Natural killer cell (primary cell): ENCODE data around the gene CNTNAP1. TPM values are rescaled to one million over a fixed set of nuclear protein-coding genes. Genes with fewer than 3 reads are reported as not detected.
A peak's percentile ranks its signal among the peaks of the same experiment; 100 is the strongest.

ENCODE experiments used
- ATAC-seq, 3 donors: fragments of 150-1000 bp in 2 of 3; fragments of 200-7000 bp in 1 of 3; cut with Tn5 transposase; 1 replicate in 1 of 3; 2 replicates in 2 of 3; pipeline ENCODE4 v1.10.0; 2021; ENCODE audit warnings: mild to moderate bottlenecking in 2 of 3, moderate library complexity in 2 of 3
- DNase-seq, 2 donors: peaks; one replicate each; pipeline versions ENCODE4 v3.0.0 to v3.0.0-alpha.2; 2013 to 2021; ENCODE audit warnings: mixed read lengths in 1 of 2
- H3K27ac ChIP-seq: one replicate; pipeline ENCODE4 v1.5.1; 2013; ENCODE audit warnings: mild to moderate bottlenecking, low read length
- H3K27me3 ChIP-seq: one replicate; pipeline ENCODE4 v1.6.1; 2013; ENCODE audit warnings: low read length; ENCODE audit not compliant: control insufficient read depth, insufficient read depth
- H3K36me3 ChIP-seq: one replicate; pipeline ENCODE4 v1.6.1; 2013; ENCODE audit warnings: low read length; ENCODE audit not compliant: control insufficient read depth, insufficient read depth
- H3K4me1 ChIP-seq: one replicate; pipeline ENCODE4 v1.6.1; 2013; ENCODE audit warnings: low read length; ENCODE audit not compliant: control insufficient read depth, insufficient read depth
- H3K4me3 ChIP-seq: one replicate; pipeline ENCODE4 v1.5.1; 2013; ENCODE audit warnings: low read length
- H3K9me3 ChIP-seq: one replicate; pipeline ENCODE4 v1.6.1; 2013; ENCODE audit warnings: low read length; ENCODE audit not compliant: control insufficient read depth, insufficient read depth
- H3K27ac Mint-ChIP-seq, 2 donors: one replicate each; pipeline ENCODE4 v1.8.0; 2022; ENCODE audit warnings: mild to moderate bottlenecking in 2 of 2, mixed read lengths in 2 of 2, moderate library complexity in 1 of 2
- H3K27me3 Mint-ChIP-seq, 2 donors: one replicate each; pipeline ENCODE4 v1.8.0; 2022; ENCODE audit warnings: low read depth in 2 of 2, mixed read lengths in 2 of 2
- H3K36me3 Mint-ChIP-seq: one replicate; pipeline ENCODE4 v1.8.0; 2022; ENCODE audit warnings: mixed read lengths
- H3K4me1 Mint-ChIP-seq, 2 donors: one replicate each; pipeline ENCODE4 v1.8.0; 2022; ENCODE audit warnings: mixed read lengths in 2 of 2
- H3K4me3 Mint-ChIP-seq: one replicate; pipeline ENCODE4 v1.8.0; 2022; ENCODE audit warnings: mild to moderate bottlenecking, moderate library complexity, mixed read lengths
- H3K9me3 Mint-ChIP-seq, 2 donors: one replicate each; pipeline ENCODE4 v1.8.0; 2022; ENCODE audit warnings: mixed read lengths in 2 of 2
- CTCF ChIP-seq: fragments of 200-600 bp; IDR thresholded peaks from one replicate; pipeline ENCODE4 v1.8.0; 2022; ENCODE audit warnings: antibody characterized with exemption
- WGBS: methylation state at CpG from one replicate; pipeline ENCODE4 v1.1.7; 2013; ENCODE audit warnings: missing lambda C conversion rate; ENCODE audit not compliant: insufficient coverage; 5-methylcytosine and 5-hydroxymethylcytosine counted together
- intact Hi-C: fragments of 100-400 bp; cut with micrococcal nuclease; formaldehyde crosslinking; loops from one replicate; pipeline ENCODE4 v1.14.2; 2022
- total RNA-seq, 4 donors: library from RNA; stranded (reverse); fragments of 120-200 nt in 1 of 4; gene quantifications; one replicate each; pipeline versions ENCODE4 v1.2.3 to v1.2.4, GENCODE V29; 2013 to 2022

The CNTNAP1 gene
- total RNA-seq, 3 donors from 2014 or later (not counting 1 experiment from before 2014, with no cell fraction given): 0.33 to 0.85 (median 0.39) TPM

GRCh38 chr17:42670789-42671657, 11.3 kb upstream of the CNTNAP1 start:
- peaks cover 11 to 37% of the 10 kb centered on the region in 2 donors for H3K4me1 Mint-ChIP-seq
- Histone ChIP-seq H3K4me1 (peaks cover 37% of the 10 kb centered on the region), H3K27ac (no peak overlapping the region), H3K27me3 (peaks cover 44% of the 10 kb centered on the region), H3K36me3 (no peaks in the 10 kb centered on the region), H3K4me3 (no peak overlapping the region), H3K9me3 (no peaks in the 10 kb centered on the region)
- no peak for TF ChIP-seq CTCF
- peaks cover 15 to 43% of the 10 kb centered on the region in 2 donors for H3K27me3 Mint-ChIP-seq
- H3K9me3 Mint-ChIP-seq: no peaks in the 10 kb centered on the region
- H3K27ac Mint-ChIP-seq: peak overlapping the region in 1 of 2 donors; percentile 35
- H3K36me3 Mint-ChIP-seq: no peaks in the 10 kb centered on the region
- peak overlapping the region; percentile 67 for H3K4me3 Mint-ChIP-seq
- 26% methylated on average over 50 of the region's 50 CpGs for WGBS
- intact Hi-C loops: no loop called here
- DNase-seq: peak in 1 of 2 donors; percentile 32
- ATAC-seq: no peak

GRCh38 chr17:42672038-42672437, 10.3 kb upstream of the CNTNAP1 start:
- Mint-ChIP-seq H3K36me3 (no peaks in the 10 kb centered on the region), H3K4me1 (peaks cover 14 to 47% of the 10 kb centered on the region in 2 donors), H3K4me3 (no peak overlapping the region), H3K9me3 (no peaks in the 10 kb centered on the region), H3K27ac (no peak overlapping the region), H3K27me3 (peaks cover 15 to 45% of the 10 kb centered on the region in 2 donors)
- peaks cover 51% of the 10 kb centered on the region for H3K27me3 ChIP-seq
- H3K4me3 ChIP-seq: no peak overlapping the region
- intact Hi-C loops: no loop called here
- H3K9me3 ChIP-seq: no peaks in the 10 kb centered on the region
- 78% methylated on average over 28 of the region's 28 CpGs for WGBS
- no peak for DNase-seq
- ATAC-seq: no peak
- no peak for TF ChIP-seq CTCF
- peaks cover 46% of the 10 kb centered on the region for H3K4me1 ChIP-seq
- H3K27ac ChIP-seq: no peak overlapping the region
- H3K36me3 ChIP-seq: no peaks in the 10 kb centered on the region

- Histone ChIP-seq H3K36me3 (no peaks in the 10 kb centered on the region), H3K27ac (no peak overlapping the region), H3K9me3 (no peaks in the 10 kb centered on the region), H3K4me3 (no peak overlapping the region), H3K4me1 (peaks cover 58% of the 10 kb centered on the region), H3K27me3 (peaks cover 51% of the 10 kb centered on the region)
- intact Hi-C loops: no loop called here
- no peaks in the 10 kb centered on the region for H3K9me3 Mint-ChIP-seq
- no peak for TF ChIP-seq CTCF
- peaks cover 15 to 46% of the 10 kb centered on the region in 2 donors for H3K27me3 Mint-ChIP-seq
- ATAC-seq (no peak), DNase-seq (no peak)
- no peak overlapping the region for H3K27ac Mint-ChIP-seq
- no peaks in the 10 kb centered on the region for H3K36me3 Mint-ChIP-seq
- H3K4me3 Mint-ChIP-seq: no peak overlapping the region
- peaks cover 18 to 53% of the 10 kb centered on the region in 2 donors for H3K4me1 Mint-ChIP-seq
- WGBS: 38% methylated on average over 29 of the region's 30 CpGs
These were observed 9.0 kb upstream of the CNTNAP1 start for GRCh38 chr17:42673266-42673884.
